HepG2 (cell line): ENCODE data around the gene TMEM184B. TPM values are rescaled to one million over a fixed set of nuclear protein-coding genes. Genes with fewer than 3 reads are reported as not detected.
A peak's percentile ranks its signal among the peaks of the same experiment; 100 is the strongest.

ENCODE experiments used
- ADNP ChIP-seq: sonication (generic); formaldehyde crosslinking; IDR thresholded peaks from 2 replicates; pipeline ENCODE4 v1.4.0; 2020; ENCODE audit warnings: missing genetic modification reagents
- AKAP8 ChIP-seq: sonication (generic); formaldehyde crosslinking; IDR thresholded peaks from 2 replicates; pipeline ENCODE4 v1.5.1; 2020; ENCODE audit warnings: mild to moderate bottlenecking, missing genetic modification reagents
- KLF12 ChIP-seq: sonication (generic); formaldehyde crosslinking; IDR thresholded peaks from 2 replicates; pipeline ENCODE4 v1.4.0; 2020; ENCODE audit warnings: missing genetic modification reagents, borderline replicate concordance
- MIXL1 ChIP-seq: IDR thresholded peaks from 2 replicates; pipeline ENCODE4 v1.6.1; 2016
- SOX6 ChIP-seq, 2 experiments: fragments of 450-650 bp in 1 of 2; sonication (generic) in 1 of 2; formaldehyde crosslinking in 1 of 2; IDR thresholded peaks; 2 replicates each; pipeline versions ENCODE4 v1.4.0 to v1.6.1; 2017 to 2020; ENCODE audit warnings: antibody characterized with exemption in 1 of 2, mild to moderate bottlenecking in 1 of 2, missing genetic modification reagents in 1 of 2
- ZBTB4 ChIP-seq: sonication (generic); formaldehyde crosslinking; IDR thresholded peaks from 2 replicates; pipeline ENCODE4 v1.4.0; 2020; ENCODE audit warnings: missing genetic modification reagents, mild to moderate bottlenecking, borderline replicate concordance
- ZFP1 ChIP-seq: IDR thresholded peaks from 2 replicates; pipeline ENCODE4 v1.6.1; 2016
- ZNF773 ChIP-seq: sonication (generic); formaldehyde crosslinking; IDR thresholded peaks from 2 replicates; pipeline ENCODE4 v1.4.0; 2020; ENCODE audit warnings: missing genetic modification reagents, borderline replicate concordance
- ZXDC ChIP-seq: sonication (generic); formaldehyde crosslinking; IDR thresholded peaks from 2 replicates; pipeline ENCODE4 v1.5.0; 2020; ENCODE audit warnings: mild to moderate bottlenecking, missing genetic modification reagents
- polyA plus RNA-seq, 8 experiments: library from polyadenylated mRNA; depleted of rRNA in 3 of 8; stranded (reverse) in 7 of 8; unstranded in 1 of 8; fragments of >200 nt; fragmentation: Illumina TruSeq in 4 of 8; extraction: Trizol in 4 of 8; gene quantifications; 2 replicates each; pipeline versions ENCODE4 v1.2.1 to v1.2.3, GENCODE V29; 2011 to 2016; ENCODE audit warnings: low read depth in 4 of 8, missing spikeins in 1 of 8, mixed read lengths in 1 of 8; ENCODE audit not compliant: insufficient read depth in 1 of 8
- total RNA-seq, 5 experiments: library from RNA; depleted of rRNA; stranded (reverse); fragments of >200 nt; fragmentation: Illumina TruSeq; extraction: Trizol; gene quantifications; 2 replicates each; pipeline ENCODE4 v1.2.3, GENCODE V29; 2016; ENCODE audit warnings: low read depth in 1 of 5
- TF ChIP-seq, protein P1 (sequence below): sonication (generic); formaldehyde crosslinking; IDR thresholded peaks from 2 replicates; pipeline ENCODE4 v1.4.0; 2020; ENCODE audit warnings: mild to moderate bottlenecking, missing genetic modification reagents
- TF ChIP-seq, protein P2 (sequence below): sonication (generic); formaldehyde crosslinking; IDR thresholded peaks from 2 replicates; pipeline ENCODE4 v1.8.0; 2022; ENCODE audit warnings: mild to moderate bottlenecking, missing genetic modification reagents
- TF ChIP-seq, protein P3 (sequence below): sonication (generic); formaldehyde crosslinking; IDR thresholded peaks from 2 replicates; pipeline ENCODE4 v1.8.1; 2023; ENCODE audit warnings: mild to moderate bottlenecking, missing genetic modification reagents, borderline replicate concordance

TMEM184B gene
- total and polyA plus RNA-seq, 2 of the 13 experiments (the other 11 are each of a cell fraction or from before 2014, with no cell fraction given): 15.9 to 16.0 TPM

DNA sequence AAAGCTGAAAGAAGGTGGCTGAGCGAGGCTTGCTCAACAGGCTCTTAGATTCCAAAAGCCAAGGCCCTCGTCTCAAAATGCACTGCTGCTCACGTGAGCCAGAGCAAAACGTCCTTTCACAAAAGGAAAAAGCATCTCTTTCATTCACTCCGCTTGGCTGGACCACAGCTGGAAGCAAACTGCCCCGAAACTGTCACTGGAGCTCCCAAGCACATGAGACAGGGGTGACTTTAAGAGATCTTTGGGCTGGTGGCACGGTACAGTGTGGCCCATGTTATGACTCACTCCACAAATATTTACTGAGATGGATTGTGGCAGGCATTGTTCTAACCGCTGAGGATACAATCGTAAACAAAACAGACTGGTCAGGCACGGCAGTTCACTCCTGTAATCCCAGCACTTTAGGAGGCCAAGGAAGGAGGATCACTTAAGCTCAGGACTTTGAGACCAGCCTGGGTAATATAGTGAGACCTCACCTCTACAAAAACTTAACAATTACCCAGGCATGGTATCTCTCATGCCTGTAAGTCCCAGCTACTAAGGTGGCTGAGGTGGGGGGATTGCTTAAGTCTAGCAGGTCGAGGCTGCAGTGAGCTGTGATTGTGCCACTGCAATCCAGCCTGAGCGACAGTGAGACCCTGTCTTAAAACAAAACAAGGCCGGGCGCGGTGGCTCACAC is 94.7 kb downstream of the TMEM184B start (continued):
- TF ChIP-seq, protein P1, sequence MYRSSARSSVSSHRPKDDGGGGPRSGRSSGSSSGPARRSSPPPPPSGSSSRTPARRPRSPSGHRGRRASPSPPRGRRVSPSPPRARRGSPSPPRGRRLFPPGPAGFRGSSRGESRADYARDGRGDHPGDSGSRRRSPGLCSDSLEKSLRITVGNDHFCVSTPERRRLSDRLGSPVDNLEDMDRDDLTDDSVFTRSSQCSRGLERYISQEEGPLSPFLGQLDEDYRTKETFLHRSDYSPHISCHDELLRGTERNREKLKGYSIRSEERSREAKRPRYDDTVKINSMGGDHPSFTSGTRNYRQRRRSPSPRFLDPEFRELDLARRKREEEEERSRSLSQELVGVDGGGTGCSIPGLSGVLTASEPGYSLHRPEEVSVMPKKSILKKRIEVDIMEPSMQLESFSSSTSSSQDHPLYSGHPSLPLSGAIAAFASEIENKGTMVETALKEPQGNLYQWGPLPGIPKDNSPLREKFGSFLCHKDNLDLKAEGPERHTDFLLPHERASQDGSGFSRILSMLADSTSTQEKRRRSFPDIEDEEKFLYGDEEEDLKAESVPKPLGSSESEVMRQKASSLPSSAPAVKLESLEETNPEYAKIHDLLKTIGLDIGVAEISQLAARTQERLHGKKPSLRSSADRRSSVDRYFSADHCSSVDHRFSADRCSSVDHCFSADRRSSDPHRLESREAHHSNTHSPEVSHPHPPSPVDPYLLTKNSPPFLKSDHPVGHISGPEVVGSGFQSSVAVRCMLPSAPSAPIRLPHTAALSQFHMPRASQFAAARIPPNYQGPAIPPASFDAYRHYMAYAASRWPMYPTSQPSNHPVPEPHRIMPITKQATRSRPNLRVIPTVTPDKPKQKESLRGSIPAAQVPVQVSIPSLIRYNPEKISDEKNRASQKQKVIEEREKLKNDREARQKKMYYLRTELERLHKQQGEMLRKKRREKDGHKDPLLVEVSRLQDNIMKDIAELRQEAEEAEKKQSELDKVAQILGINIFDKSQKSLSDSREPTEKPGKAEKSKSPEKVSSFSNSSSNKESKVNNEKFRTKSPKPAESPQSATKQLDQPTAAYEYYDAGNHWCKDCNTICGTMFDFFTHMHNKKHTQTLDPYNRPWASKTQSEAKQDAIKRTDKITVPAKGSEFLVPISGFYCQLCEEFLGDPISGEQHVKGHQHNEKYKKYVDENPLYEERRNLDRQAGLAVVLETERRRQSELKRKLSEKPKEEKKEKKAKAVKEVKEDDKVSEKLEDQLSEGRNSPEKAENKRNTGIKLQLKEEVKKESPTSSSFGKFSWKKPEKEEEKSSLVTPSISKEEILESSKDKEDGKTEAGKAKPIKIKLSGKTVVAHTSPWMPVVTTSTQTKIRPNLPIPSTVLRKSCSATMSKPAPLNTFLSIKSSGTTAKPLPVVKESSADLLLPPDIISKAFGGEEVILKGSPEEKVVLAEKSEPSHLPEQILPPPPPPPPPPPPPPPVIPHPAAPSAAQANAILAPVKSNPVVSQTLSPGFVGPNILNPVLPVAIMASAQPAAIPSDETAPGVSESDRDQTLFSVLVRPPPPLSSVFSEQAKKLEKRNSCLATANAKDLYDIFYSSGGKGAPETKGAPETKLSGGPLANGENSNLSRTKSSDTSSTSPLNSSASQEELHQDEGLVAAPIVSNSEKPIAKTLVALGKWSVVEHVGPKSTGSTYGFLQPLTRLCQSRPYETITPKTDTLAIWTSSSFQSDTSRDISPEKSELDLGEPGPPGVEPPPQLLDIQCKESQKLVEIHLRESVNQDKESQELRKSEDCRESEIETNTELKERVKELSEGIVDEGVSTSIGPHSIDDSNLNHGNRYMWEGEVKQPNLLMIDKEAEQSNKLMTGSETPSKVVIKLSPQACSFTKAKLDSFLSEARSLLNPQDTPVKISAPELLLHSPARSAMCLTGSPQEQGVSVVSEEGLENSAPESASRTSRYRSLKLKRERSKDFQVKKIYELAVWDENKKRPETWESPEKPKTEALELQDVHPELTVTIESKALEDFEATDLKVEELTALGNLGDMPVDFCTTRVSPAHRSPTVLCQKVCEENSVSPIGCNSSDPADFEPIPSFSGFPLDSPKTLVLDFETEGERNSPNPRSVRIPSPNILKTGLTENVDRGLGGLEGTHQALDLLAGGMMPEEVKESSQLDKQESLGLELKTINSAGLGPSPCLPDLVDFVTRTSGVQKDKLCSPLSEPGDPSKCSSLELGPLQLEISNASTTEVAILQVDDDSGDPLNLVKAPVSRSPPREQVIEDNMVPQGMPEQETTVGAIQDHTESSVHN (CRISPR knock-in tag): no peak
- TF ChIP-seq, protein P2, sequence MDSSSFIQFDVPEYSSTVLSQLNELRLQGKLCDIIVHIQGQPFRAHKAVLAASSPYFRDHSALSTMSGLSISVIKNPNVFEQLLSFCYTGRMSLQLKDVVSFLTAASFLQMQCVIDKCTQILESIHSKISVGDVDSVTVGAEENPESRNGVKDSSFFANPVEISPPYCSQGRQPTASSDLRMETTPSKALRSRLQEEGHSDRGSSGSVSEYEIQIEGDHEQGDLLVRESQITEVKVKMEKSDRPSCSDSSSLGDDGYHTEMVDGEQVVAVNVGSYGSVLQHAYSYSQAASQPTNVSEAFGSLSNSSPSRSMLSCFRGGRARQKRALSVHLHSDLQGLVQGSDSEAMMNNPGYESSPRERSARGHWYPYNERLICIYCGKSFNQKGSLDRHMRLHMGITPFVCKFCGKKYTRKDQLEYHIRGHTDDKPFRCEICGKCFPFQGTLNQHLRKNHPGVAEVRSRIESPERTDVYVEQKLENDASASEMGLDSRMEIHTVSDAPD (CRISPR knock-in tag): peak; percentile 82
- TF ChIP-seq ZNF773 (no peak), ZXDC (CRISPR knock-in tag) (no peak), SOX6 (IDR thresholded peaks at IDR 0.05) (no peak), SOX6 (CRISPR knock-in tag; IDR thresholded peaks at IDR 0.05) (peak; percentile 100), ZBTB4 (0 out of 2 replicates have a peak, but pooled peaks have one; percentile 45), MIXL1 (CRISPR knock-in tag) (peak; percentile 79; the same call in 1 of the 2 replicates), KLF12 (no peak), ADNP (peak; percentile 79; the same call in 1 of the 2 replicates), ZFP1 (CRISPR knock-in tag) (peak; percentile 69; the same call in 1 of the 2 replicates), AKAP8 (no peak; the same call in 1 of the 2 replicates)
- TF ChIP-seq, protein P3, sequence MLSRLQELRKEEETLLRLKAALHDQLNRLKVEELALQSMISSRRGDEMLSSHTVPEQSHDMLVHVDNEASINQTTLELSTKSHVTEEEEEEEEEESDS (CRISPR knock-in tag): no peak
